ENCODE results near the gene ZNF431.
"Not testable (repeated sequence)": the region's sequence is repeated elsewhere in the genome, so short reads cannot be mapped to it uniquely, and the experiment has no call there.

The ZNF431 gene

GRCh38 chr19:21147540-21147939 lies 5.7 kb downstream of the ZNF431 start:
- no peak for DNase-seq

GRCh38 chr19:21148681-21149080 lies 6.8 kb downstream of the ZNF431 start:
- DNase-seq, result no peak

GRCh38 chr19:21149877-21150276 lies 8.0 kb downstream of the ZNF431 start:
- no peak for DNase-seq

- no peak for DNase-seq
These were observed 9.6 kb downstream of the ZNF431 start for GRCh38 chr19:21151460-21151859.

GRCh38 chr19:21158523-21159135 lies 16.8 kb downstream of the ZNF431 start:
- DNase-seq, result no peak

- no peak for DNase-seq
These were observed 22.7 kb downstream of the ZNF431 start for GRCh38 chr19:21164541-21164940.

- no peak for DNase-seq
These were observed 24.6 kb downstream of the ZNF431 start for GRCh38 chr19:21166436-21166835.

GRCh38 chr19:21197590-21198295 lies 55.9 kb downstream of the ZNF431 start:
- DNase-seq, result no peak

GRCh38 chr19:21202865-21203494 lies 61.1 kb downstream of the ZNF431 start:
- DNase-seq, result no peak

GRCh38 chr19:21210037-21210621 lies 68.3 kb downstream of the ZNF431 start:
- no peak for DNase-seq

- no peak for DNase-seq
These were observed 79.9 kb downstream of the ZNF431 start for GRCh38 chr19:21221693-21222092.

- DNase-seq, result not testable (repeated sequence)
These were observed 88.1 kb downstream of the ZNF431 start for GRCh38 chr19:21229938-21230337.

- no peak for DNase-seq
These were observed 91.9 kb downstream of the ZNF431 start for GRCh38 chr19:21233691-21234090.

GRCh38 chr19:21236751-21237150 lies 94.9 kb downstream of the ZNF431 start:
- DNase-seq, result not testable (repeated sequence)

- no peak for DNase-seq
These were observed 96.8 kb downstream of the ZNF431 start for GRCh38 chr19:21238670-21239069.

Measured in activated CD8-positive, alpha-beta memory T cell treated with anti-CD3 and anti-CD28 coated beads, Interleukin-2, amount 50 U/mL, for 4 hours (primary cell).